ENCODE results near the gene PCNX1. TPM values are rescaled to one million over a fixed set of nuclear protein-coding genes. Genes with fewer than 3 reads are reported as not detected.
"Not testable (repeated sequence)": the region's sequence is repeated elsewhere in the genome, so short reads cannot be mapped to it uniquely, and the experiment has no call there.

Gene PCNX1
- 23.9 TPM for polyA plus RNA-seq (ENCODE audit: insufficient read length)

DNA sequence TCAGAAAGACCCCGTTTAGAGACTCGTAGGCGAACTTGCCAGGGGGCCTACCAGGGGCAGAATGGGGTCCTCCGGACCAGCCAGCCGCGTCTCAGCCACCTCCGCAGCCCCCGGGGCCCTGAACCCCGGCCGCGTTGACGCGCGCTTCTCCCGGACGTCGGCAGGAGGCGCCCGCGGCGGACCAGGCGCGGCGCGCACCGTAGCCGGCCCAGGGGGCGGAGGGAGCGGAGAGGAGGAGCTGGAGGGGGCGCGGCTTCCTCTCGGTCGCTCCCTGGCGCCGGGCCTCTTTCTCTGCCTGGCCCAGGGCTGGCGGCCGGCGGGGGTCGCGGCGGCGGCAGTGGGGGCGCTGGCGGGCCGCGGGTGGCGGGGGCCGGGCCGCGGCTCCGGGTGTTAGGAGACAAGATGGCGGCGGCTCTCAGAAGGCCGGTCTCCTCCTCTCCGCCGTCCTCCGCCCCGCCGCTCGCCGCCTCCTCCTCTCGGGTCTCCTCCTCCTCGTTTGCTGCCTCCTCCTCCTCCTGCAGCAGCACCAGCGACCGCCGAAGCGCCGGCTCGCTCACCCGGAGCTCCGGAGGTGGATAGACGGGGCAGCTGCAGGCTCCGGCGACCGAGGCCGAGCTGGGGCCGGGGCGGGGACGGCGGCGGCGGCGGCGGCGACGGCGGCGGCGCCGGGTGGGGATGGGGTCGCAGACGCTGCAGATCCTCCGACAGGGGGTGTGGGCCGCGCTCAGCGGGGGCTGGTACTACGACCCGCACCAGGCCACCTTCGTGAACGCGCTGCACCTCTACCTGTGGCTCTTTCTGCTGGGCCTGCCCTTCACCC, at the start of gene PCNX1:
PCNX1 (plus strand) TSS at position 284 of the 820 bp plus-strand sequence; CDS start at position 676, 392 bp downstream.
- no peak for DNase-seq (ENCODE audit: low read depth)

DNA sequence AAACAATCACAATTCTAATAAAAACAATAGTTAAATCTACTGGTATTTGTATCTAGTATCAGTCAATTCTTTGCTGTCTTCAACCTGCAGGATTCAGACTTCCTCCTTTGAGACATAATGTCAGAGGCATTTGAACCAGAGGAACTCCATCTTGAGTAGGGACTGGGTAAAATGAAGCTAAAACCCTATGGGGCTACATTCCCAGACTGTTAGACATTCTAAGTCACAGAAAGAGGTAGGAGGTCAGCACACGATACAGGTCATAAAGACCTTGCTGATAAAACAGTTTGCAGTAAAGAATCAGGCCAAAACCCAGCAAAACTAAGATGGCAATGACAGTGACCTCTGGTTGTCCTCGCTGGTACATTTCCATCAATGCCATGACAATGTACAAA, 49.8 kb upstream of the PCNX1 start:
- DNase-seq (ENCODE audit: low read depth): no peak

DNA sequence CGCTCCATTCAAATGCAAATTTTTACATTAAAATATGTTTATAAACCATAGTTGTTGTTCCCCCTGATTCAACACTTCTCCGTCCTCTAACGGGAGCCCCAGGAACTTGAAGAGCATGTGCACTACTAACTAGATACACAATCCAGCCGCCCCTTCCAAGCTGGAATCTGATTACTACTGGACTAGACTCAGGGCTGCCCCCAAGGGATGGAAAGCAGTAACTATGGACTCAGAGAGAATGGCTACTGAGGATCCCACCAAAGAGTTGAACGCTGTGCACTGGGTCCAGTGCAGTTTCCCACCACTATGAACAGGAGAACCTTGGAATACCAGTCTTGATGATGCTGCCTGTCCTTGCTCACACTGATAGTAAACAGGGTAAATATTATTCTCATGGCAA, 48.6 kb upstream of the PCNX1 start:
- DNase-seq (ENCODE audit: low read depth): no peak

GRCh38 chr14:70866992-70867391, 40.3 kb upstream of the PCNX1 start:
- not testable (repeated sequence) for DNase-seq (ENCODE audit: low read depth)

GRCh38 chr14:70871001-70871400, 36.3 kb upstream of the PCNX1 start:
- no peak for DNase-seq (ENCODE audit: low read depth)

- DNase-seq (ENCODE audit: low read depth): no peak
Observed at GRCh38 chr14:70871863-70872677, 35.2 kb upstream of the PCNX1 start.

GRCh38 chr14:70872678-70873020, 34.6 kb upstream of the PCNX1 start:
- DNase-seq (ENCODE audit: low read depth): no peak

GRCh38 chr14:70873627-70874026, 33.6 kb upstream of the PCNX1 start:
- DNase-seq (ENCODE audit: low read depth): no peak

GRCh38 chr14:70875811-70876460, 31.3 kb upstream of the PCNX1 start:
- DNase-seq (ENCODE audit: low read depth): not testable (repeated sequence)

DNA sequence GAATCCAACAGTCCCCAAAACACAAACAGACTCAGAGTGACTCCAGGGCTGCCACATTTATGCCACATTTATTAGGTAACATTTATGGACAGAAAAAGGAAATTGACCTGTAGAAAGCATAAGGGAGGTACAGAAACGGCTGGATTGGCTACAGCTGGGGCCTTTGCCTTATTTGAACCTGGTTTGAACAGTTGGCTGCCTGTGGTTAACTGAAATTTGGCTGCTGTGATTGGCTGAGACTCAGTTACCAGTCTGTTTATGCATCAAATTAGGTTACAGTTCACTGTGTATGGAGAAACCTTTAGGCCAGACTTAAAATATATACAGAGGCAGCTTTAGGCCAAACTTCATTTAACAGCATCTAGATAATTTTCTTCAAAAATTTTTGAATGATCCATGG, 27.8 kb upstream of the PCNX1 start:
- no peak for DNase-seq (ENCODE audit: low read depth)

DNA sequence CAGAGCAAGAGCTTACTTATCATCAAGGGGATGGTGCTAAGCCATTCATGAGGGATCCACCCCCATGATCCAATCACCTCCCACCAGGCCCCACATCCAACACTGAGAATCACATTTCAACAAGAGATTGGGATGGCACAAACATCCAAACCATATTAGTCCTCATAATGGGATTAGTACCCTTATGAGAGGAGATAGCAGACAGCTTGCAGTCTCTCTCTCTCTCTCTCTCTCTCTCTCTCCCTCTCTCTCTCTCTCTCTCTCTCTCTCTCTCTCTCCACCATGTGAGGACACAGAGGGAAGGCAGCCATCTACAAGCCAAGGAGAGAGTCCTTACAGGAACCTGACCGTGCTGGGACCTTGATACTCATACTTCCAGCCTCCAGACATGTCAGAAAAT, 26.4 kb upstream of the PCNX1 start:
- DNase-seq (ENCODE audit: low read depth): not testable (repeated sequence)

- DNase-seq (ENCODE audit: low read depth): no peak
Observed at GRCh38 chr14:70881549-70882177, 25.6 kb upstream of the PCNX1 start.

DNA sequence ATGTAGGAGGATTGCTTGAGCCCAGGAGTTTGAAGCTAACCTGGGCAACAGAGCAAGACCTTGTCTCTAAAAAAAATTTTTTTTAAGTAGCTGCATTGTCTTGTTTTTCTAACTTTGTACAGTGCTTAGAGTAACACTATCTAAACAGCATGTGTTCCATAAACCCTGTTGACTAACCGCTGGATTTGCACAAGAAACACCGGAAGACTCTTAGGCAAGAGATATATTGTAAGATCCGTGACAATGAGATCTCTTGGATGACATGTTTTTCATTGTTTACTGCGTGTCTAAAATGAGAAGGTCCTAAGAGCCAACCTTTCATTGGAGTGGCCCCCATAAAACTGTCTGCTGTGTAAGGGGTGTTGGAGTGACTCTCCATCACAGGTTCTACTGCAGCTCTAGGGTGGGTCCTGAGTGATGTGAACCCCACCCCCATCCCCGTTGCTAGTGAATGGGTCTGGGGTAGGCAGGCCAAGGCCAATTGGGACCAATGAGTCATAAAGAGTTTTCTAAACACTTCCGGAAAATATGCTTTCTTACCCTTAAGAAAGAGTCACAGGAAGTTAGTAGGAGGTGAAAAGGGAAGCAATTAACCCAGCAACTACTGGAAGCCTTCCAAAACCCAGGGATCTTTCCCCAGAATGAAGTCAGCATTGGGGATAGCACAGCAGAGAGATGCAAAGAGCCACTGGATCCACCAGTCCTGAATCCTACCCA, 24.3 kb upstream of the PCNX1 start:
- no peak for DNase-seq (ENCODE audit: low read depth)

- DNase-seq (ENCODE audit: low read depth): no peak
Observed at GRCh38 chr14:70884595-70885342, 22.5 kb upstream of the PCNX1 start.

DNA sequence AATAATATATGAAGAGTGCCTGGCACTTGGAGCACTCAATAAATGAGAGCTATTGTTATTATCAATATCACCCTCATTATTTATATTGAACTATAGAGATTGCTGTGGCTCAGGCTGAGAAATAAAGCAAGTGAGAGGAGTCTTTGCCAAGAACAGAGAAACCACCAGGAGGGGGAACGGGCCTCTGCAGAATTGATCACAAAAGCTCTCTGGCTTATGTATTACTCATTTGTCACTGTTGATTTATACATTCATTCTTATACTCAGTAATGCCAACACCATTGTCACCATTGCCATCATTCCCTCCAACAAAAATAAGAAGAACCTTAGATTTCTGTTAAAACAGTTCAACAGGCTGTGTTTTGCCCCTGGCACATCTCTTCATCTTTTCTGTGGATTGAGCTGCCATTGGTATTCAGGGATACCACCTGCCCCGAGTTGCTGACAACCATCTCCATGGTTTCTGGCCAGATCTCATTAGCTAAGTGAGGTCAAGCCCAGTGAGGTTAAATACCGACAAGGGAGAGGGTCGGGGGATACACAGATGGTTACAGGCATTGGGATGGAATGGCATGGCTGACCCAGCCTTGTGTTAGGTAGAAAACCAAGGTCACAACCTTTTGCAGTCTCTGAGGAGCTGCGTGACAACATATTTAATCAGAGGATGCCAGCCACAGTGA, 21.8 kb upstream of the PCNX1 start:
- DNase-seq (ENCODE audit: low read depth): no peak

DNA sequence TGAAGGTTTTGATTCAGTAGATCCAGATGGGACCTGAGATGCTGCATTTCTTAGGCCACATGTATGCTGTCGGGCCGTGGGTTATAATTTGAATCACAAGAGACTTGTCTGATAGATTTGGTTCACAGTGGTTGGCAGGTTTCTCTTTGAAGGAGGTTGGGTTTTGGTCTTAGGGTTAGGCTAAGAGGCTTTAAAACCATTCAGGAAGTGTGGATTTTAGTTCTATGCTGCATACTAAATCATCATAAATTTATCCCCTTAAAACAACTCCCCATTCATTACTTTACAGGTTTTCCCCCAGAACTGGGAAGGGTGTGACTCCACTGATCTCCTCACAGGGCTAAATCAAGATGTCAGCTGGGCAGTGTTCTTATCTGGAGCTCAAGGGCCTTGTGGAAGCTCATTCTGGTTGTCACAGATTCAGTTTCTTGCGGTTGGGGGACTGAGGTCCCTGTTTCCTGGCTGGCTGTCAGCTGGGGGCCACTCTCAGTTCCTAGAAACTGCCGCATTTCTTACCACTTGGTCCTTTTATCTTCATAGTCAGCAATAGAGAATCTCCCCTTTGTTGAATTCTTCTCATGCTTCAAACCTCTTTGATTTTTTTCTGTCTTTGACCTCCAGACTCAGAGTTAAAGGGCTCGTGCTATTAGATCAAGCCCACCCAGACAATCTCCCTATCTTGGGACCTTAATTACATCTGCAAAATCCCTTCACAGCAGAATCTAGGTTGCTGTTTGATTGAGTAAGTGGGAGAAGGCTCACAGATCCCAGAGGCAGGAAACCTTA, 20.6 kb upstream of the PCNX1 start:
- no peak for DNase-seq (ENCODE audit: low read depth)

DNA sequence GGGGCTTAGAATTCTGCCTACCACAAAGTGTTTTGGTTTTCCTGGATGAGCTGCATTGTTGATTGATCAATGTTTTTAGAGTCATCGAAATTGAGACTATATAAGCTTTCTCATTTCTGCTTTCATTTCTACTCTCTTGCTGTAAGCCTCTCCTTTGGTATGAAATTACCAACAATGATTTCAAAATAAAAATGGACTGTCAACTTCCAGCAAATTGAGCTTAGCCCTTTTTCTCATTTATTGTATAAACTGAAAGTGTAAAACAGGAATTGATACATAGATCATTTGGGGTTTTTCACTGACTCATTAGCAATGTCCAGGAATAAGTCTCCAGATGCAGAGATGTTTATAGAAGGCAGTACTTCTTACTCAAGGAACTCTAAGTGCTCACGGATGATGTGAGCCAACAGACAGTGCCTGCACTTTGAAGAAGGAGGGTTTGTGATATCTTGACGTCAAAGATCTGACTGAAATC, 20.0 kb upstream of the PCNX1 start:
- DNase-seq (ENCODE audit: low read depth): no peak

GRCh38 chr14:70887737-70888499, 19.3 kb upstream of the PCNX1 start:
- DNase-seq (ENCODE audit: low read depth): no peak

All from forelimb muscle (tissue), 1 donor.